Muscle layer of duodenum (tissue), 2 donors: ENCODE measurements around the gene CYP4F2.
"Not testable (repeated sequence)": the region's sequence is repeated elsewhere in the genome, so short reads cannot be mapped to it uniquely, and the experiment has no call there.

ENCODE experiments used
- H3K27ac ChIP-seq: one replicate; pipeline ENCODE4 v1.7.0; 2013; ENCODE audit warnings: mild to moderate bottlenecking, low read length
- H3K27me3 ChIP-seq: one replicate; pipeline ENCODE4 v1.7.0; 2013; ENCODE audit warnings: low read depth, mild to moderate bottlenecking, control low read depth, low read length
- H3K36me3 ChIP-seq, 2 donors: one replicate each; pipeline ENCODE4 v1.7.0; 2013; ENCODE audit warnings: low read length in 2 of 2, control low read depth in 1 of 2, mild to moderate bottlenecking in 1 of 2; ENCODE audit not compliant: insufficient read depth in 2 of 2, control insufficient read depth in 1 of 2
- H3K4me1 ChIP-seq, 2 donors: one replicate each; pipeline ENCODE4 v1.7.0; 2013; ENCODE audit warnings: low read length in 2 of 2, mild to moderate bottlenecking in 2 of 2, control low read depth in 1 of 2, moderate library complexity in 1 of 2; ENCODE audit not compliant: insufficient read depth in 2 of 2, control insufficient read depth in 1 of 2
- H3K4me3 ChIP-seq, 2 donors: one replicate each; pipeline ENCODE4 v1.7.0; 2013; ENCODE audit warnings: low read length in 2 of 2, low read depth in 1 of 2, mild to moderate bottlenecking in 1 of 2
- H3K9me3 ChIP-seq, 2 donors: one replicate each; pipeline ENCODE4 v1.7.0; 2013; ENCODE audit warnings: low read length in 2 of 2, control low read depth in 1 of 2, mild to moderate bottlenecking in 1 of 2; ENCODE audit not compliant: control insufficient read depth in 1 of 2
- donor health status: healthy.

CYP4F2 gene

GRCh38 chr19:15900032-15900431 lies 2.2 kb upstream of the CYP4F2 start:
- H3K9me3 ChIP-seq, H3K4me1 ChIP-seq, H3K27me3 ChIP-seq, H3K4me3 ChIP-seq, H3K27ac ChIP-seq, H3K36me3 ChIP-seq: not testable (repeated sequence)

- not testable (repeated sequence) for H3K27ac ChIP-seq, H3K27me3 ChIP-seq, H3K9me3 ChIP-seq, H3K36me3 ChIP-seq, H3K4me3 ChIP-seq, H3K4me1 ChIP-seq
Observed at GRCh38 chr19:15899561-15899960, 1.7 kb upstream of the CYP4F2 start.

- Histone ChIP-seq H3K9me3 (no peaks in the 10 kb centered on the region), H3K27me3 (no peaks in the 10 kb centered on the region), H3K27ac (no peak overlapping the region), H3K36me3 (no peaks in the 10 kb centered on the region), H3K4me1 (no peaks in the 10 kb centered on the region), H3K4me3 (no peak overlapping the region)
Observed at GRCh38 chr19:15897026-15897737, 692 bp downstream of the CYP4F2 start.

DNA sequence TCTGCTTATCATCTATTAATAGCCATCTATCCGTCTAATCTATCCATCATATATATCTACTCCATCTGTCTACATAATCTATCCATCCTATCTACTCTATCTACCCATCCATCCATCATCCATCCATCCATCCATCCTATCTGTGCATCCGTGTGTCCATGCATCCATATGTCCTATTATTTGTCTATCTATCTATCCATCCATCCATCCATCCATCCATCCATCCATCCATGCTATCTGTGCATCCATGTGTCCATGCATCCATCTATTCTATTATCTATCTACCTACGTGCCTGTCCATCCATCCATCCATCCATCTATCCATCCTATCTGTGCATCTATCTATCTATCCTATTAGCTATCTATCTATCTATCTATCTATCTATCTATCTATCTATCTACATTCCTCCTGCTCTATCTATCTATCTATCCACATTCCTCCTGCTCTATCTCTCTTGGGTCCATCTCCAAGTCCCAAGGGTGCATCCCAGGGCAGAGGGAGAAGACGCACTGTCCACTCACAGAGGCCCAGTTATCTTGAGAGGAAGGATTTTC lies 1.9 kb downstream of the CYP4F2 start:
- no peak overlapping the region for H3K27ac ChIP-seq
- H3K4me1 ChIP-seq, result no peaks in the 10 kb centered on the region
- no peaks in the 10 kb centered on the region for H3K27me3 ChIP-seq
- no peaks in the 10 kb centered on the region for H3K9me3 ChIP-seq
- no peak overlapping the region for H3K4me3 ChIP-seq
- no peaks in the 10 kb centered on the region for H3K36me3 ChIP-seq

DNA sequence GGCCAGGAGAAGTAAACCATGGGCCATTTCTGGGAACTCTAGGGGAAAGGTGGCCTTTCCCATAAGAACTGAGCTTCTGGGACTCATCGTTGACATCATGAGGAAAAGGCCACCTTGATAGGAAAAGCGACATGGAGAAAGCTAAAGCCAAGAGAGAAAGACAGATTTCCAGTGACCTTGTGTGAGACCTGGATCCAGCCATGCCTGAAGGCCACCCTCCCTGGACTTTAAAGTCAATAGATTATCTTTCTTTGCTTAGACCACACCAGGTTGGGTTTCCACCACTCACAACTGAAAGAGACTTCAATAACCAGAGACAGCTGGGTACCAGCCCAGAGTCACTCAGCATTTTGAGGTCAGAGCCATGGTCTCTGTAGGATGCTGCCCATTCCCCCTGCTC lies 3.5 kb downstream of the CYP4F2 start:
- no peak overlapping the region for H3K27ac ChIP-seq
- H3K27me3 ChIP-seq, result no peaks in the 10 kb centered on the region
- H3K4me3 ChIP-seq, result no peak overlapping the region
- no peaks in the 10 kb centered on the region for H3K9me3 ChIP-seq
- H3K36me3 ChIP-seq, result no peaks in the 10 kb centered on the region
- no peaks in the 10 kb centered on the region for H3K4me1 ChIP-seq

DNA sequence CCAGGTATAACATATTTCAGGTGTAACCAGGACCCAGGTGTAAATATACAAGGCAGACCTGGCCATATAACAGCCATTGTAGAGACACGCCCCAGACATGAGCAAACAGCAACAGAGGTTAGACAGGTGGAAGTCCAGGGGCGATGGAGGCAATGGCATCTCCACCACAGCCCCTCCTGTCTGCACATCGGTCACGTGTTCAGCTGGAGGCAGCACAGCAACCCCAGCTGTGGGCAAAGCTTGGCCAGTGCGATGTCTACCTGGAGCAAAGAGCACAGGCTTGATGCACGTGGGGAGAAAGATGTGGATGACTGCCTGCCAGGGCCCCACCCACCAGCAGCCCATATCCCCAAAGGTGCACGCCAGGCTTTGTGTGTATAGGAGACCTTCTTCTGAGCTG lies 4.4 kb downstream of the CYP4F2 start:
- Histone ChIP-seq H3K9me3 (no peaks in the 10 kb centered on the region), H3K36me3 (no peaks in the 10 kb centered on the region), H3K4me3 (no peak overlapping the region), H3K27ac (no peak overlapping the region), H3K4me1 (no peaks in the 10 kb centered on the region), H3K27me3 (no peaks in the 10 kb centered on the region)

GRCh38 chr19:15892012-15892411 lies 5.9 kb downstream of the CYP4F2 start:
- H3K27me3 ChIP-seq, result no peaks in the 10 kb centered on the region
- no peak overlapping the region for H3K4me3 ChIP-seq
- no peaks in the 10 kb centered on the region for H3K9me3 ChIP-seq
- no peaks in the 10 kb centered on the region for H3K4me1 ChIP-seq
- H3K27ac ChIP-seq, result no peak overlapping the region
- no peaks in the 10 kb centered on the region for H3K36me3 ChIP-seq

DNA sequence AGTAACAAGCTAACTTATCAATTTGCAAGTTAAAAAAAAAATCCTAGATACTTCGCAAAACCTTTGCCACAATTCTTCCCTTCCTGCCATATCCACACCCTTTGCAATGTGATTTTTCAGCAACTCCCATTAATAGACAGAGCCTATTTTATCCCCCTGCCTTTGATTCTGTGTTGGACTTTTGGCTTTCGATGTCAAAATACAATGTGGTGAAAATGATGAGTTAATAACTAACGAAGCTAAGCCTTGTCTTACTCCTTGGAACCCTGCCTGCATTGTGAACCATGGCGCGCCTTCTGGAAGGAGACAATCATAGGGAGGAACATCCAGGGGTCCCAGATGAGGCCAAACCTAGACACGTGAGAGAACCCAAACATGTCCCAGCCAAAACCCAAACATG lies 6.4 kb downstream of the CYP4F2 start:
- no peak overlapping the region for H3K4me3 ChIP-seq
- no peak overlapping the region for H3K27ac ChIP-seq
- H3K9me3 ChIP-seq, result no peaks in the 10 kb centered on the region
- H3K4me1 ChIP-seq, result no peaks in the 10 kb centered on the region
- H3K36me3 ChIP-seq, result no peaks in the 10 kb centered on the region
- H3K27me3 ChIP-seq, result no peaks in the 10 kb centered on the region

DNA sequence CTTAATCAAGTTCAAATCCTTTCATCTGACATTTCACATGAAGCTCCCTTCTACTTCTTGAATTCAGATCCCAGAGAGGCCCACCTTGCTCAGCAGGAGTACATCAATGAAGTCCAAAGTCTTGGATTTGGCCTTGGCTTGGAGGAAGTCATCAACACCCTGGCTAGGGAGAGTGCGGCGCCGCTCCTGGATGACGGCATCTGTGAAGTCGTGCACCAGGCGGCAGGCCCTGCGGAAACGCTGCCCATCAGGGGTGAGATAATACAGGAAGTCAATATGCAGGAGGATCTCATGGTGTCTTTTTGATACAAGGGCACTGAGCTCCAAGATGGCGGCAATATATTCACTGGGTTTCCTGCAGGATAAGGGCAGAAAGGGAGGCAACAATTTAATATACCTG lies 8.5 kb downstream of the CYP4F2 start:
- not testable (repeated sequence) for H3K4me1 ChIP-seq, H3K36me3 ChIP-seq, H3K4me3 ChIP-seq, H3K27me3 ChIP-seq, H3K27ac ChIP-seq, H3K9me3 ChIP-seq

DNA sequence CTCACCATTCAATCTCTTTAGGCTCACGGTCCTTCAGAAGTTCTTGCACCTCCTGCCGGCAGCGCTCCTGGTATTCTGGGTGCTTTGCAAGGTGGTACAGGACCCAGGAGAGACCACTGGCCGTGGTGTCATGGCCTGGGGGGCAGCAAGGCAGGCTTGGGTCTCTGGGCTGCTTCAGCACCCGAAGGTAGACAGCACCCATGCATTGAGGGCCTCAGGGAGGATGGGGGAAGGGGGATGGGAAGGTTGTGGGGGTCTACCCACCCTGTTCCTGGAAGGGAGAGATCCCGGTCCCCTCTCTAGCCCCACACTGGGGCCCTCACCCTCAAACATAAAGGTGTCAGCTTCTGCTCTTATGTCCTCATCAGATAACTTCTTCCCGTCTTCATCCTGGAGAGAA lies 12.0 kb downstream of the CYP4F2 start:
- Histone ChIP-seq H3K4me3 (no peak overlapping the region), H3K36me3 (no peaks in the 10 kb centered on the region), H3K9me3 (no peaks in the 10 kb centered on the region), H3K27me3 (no peaks in the 10 kb centered on the region), H3K27ac (no peak overlapping the region), H3K4me1 (no peaks in the 10 kb centered on the region)

GRCh38 chr19:15885167-15885566 lies 12.7 kb downstream of the CYP4F2 start:
- Histone ChIP-seq H3K4me3 (no peak overlapping the region), H3K36me3 (no peaks in the 10 kb centered on the region), H3K4me1 (no peaks in the 10 kb centered on the region), H3K9me3 (peaks cover 0 to 2% of the 10 kb centered on the region in 2 donors), H3K27ac (no peak overlapping the region), H3K27me3 (no peaks in the 10 kb centered on the region)

DNA sequence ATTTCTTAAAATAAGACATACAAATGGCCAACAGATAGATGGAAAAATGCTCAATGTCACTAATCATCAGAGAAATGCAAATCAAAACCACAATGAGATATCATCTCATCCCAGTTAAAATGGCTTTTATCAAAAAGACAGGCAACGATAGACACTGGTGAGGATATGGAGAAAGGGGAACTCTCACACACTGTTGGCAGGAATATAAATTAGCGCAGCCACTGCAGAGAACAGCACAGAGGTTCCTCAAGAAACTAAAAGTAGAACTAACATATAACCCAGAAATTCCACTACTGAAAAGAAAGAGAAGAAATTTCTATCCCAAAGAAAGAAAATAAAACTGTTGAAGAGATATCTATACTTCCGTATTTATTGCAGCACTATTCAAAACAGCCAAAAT lies 14.5 kb downstream of the CYP4F2 start:
- H3K27me3 ChIP-seq, H3K4me1 ChIP-seq: not testable (repeated sequence)

More for the DNA sequence above, 14.5 kb downstream of the CYP4F2 start:
- not testable (repeated sequence) for H3K27ac ChIP-seq, H3K9me3 ChIP-seq, H3K4me3 ChIP-seq, H3K36me3 ChIP-seq
